ENCODE data around the gene CLIP4. TPM values are rescaled to one million over a fixed set of nuclear protein-coding genes. Genes with fewer than 3 reads are reported as not detected.

The CLIP4 gene
- total and polyA plus RNA-seq, 9 donors, result 20.7 to 64.7 (median 46.6) TPM

DNA sequence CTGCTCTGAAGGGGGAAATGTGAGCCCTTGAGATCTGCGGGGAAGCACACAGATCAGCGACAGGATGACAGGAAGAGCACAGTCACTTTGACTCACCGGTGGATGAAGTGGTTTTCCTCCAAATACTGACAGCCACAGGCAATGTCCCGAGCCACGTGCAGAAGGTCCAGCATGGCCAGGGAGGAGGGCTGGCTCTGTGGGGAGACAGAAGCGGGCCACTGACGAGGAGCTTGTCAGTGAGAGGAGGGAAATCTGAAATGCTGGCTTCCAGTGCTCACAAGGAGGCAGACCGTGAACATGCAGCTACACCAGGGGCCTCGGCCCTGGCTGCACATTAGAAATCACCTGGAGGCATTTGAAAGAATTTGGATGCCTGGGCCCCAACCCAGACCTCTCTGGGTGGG lies 98.7 kb downstream of the CLIP4 start:
- WGBS, 3 donors, result 40 to 51% (median 50%) methylated on average over 9 of the region's 9 CpGs
- intact Hi-C loops (cut with DNase I), result no loop called here
- no peaks in the 10 kb centered on the region for H3K4me1 ChIP-seq (ENCODE audit: insufficient read depth)
- no peaks in the 10 kb centered on the region for H3K36me3 ChIP-seq
- H3K27me3 ChIP-seq, result no peaks in the 10 kb centered on the region
- H3K4me3 ChIP-seq, result no peak overlapping the region
- no peak for TF ChIP-seq EP300 (IDR thresholded peaks at IDR 0.05)
- TF ChIP-seq POLR2A (IDR thresholded peaks at IDR 0.05), result no peak
- TF ChIP-seq, protein P1, sequence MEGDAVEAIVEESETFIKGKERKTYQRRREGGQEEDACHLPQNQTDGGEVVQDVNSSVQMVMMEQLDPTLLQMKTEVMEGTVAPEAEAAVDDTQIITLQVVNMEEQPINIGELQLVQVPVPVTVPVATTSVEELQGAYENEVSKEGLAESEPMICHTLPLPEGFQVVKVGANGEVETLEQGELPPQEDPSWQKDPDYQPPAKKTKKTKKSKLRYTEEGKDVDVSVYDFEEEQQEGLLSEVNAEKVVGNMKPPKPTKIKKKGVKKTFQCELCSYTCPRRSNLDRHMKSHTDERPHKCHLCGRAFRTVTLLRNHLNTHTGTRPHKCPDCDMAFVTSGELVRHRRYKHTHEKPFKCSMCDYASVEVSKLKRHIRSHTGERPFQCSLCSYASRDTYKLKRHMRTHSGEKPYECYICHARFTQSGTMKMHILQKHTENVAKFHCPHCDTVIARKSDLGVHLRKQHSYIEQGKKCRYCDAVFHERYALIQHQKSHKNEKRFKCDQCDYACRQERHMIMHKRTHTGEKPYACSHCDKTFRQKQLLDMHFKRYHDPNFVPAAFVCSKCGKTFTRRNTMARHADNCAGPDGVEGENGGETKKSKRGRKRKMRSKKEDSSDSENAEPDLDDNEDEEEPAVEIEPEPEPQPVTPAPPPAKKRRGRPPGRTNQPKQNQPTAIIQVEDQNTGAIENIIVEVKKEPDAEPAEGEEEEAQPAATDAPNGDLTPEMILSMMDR (IDR thresholded peaks at IDR 0.05), result no peak
- H3K9me3 ChIP-seq, result no peaks in the 10 kb centered on the region
- no peak overlapping the region for H3K27ac ChIP-seq
- no peak for DNase-seq

DNA sequence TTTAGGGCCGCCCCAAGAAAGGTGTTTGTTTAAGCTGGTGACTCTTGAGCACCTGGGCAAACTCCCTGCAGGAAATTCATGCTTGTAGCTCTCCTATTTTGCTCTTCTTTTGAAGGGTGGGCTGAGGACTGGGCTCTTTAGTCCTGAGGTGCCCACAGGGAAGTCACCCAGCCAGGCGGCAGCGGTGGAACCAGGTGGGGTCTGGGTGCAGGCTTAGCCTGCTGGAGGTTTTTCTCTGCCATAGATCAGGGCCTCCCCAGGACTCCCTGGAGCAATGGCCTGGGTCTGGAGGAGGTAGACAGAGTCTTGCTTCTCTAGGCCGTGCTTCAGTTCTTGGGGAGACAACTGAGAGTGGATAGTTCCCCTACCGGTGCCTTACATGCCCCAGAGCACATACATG lies 99.9 kb downstream of the CLIP4 start:
- Histone ChIP-seq H3K9me3 (no peaks in the 10 kb centered on the region), H3K27me3 (no peaks in the 10 kb centered on the region), H3K4me3 (no peak overlapping the region), H3K36me3 (no peaks in the 10 kb centered on the region), H3K27ac (no peak overlapping the region), H3K4me1 (ENCODE audit: insufficient read depth) (no peaks in the 10 kb centered on the region)
- intact Hi-C loops (cut with DNase I), result no loop called here
- TF ChIP-seq, protein P1 (IDR thresholded peaks at IDR 0.05), result no peak
- no peak for TF ChIP-seq EP300 (IDR thresholded peaks at IDR 0.05)
- TF ChIP-seq POLR2A (IDR thresholded peaks at IDR 0.05), result no peak
- WGBS, 3 donors, result 85 to 95% (median 90%) methylated on average over 5 of the region's 5 CpGs
- DNase-seq, result no peak

DNA sequence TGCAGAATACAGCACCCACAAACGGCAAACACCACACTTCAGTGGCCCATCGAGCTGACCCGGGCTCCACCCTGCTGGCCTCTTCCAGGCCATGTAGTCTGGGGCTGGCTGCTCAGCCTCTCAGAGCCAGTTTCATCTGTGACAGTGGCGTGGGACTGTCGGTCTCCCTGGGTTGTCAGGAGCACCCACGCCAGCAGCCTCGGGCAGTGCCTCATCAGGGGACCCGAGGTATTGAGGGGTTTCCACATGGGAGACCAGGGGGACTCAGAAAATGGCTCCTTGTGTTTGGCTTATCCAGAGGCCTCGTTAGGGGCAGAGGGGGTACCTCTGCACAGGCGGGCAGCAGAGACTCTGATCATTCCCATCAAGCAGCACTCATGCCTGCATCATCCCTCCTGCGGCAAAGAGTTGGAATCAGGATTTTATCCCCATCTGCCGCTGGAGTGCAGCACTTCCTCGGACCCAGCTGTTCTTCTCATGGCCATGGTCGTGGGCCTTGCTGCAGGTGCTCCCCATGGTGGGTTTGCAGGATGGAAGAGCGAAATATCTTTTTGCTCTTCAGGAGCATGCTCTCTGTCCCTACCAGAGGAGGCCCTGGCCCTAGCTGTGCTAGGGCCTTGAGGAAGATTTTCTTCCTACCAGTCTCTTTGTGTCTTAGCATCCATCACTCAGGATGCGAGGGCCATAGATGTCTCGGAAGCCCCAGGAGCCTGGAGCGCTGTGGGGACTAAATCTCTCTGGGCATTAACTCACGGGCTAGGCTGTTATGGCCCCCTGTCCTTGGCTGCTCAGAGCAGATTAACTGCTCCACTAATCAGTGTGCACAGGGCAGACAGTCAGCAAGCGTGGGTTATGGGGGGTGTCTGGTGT lies 100.8 kb downstream of the CLIP4 start:
- WGBS, 3 donors, result 66 to 84% (median 77%) methylated on average over 14 to 20 of the region's 20 CpGs
- H3K27ac ChIP-seq, result no peak overlapping the region
- no peak overlapping the region for H3K4me3 ChIP-seq
- TF ChIP-seq EP300 (IDR thresholded peaks at IDR 0.05) (no peak), POLR2A (IDR thresholded peaks at IDR 0.05) (no peak)
- TF ChIP-seq, protein P1 (IDR thresholded peaks at IDR 0.05), result no peak
- H3K36me3 ChIP-seq, result no peaks in the 10 kb centered on the region
- DNase-seq, result no peak
- no peaks in the 10 kb centered on the region for H3K9me3 ChIP-seq
- intact Hi-C loops (cut with DNase I), result no loop called here
- no peaks in the 10 kb centered on the region for H3K27me3 ChIP-seq
- H3K4me1 ChIP-seq (ENCODE audit: insufficient read depth), result no peaks in the 10 kb centered on the region

DNA sequence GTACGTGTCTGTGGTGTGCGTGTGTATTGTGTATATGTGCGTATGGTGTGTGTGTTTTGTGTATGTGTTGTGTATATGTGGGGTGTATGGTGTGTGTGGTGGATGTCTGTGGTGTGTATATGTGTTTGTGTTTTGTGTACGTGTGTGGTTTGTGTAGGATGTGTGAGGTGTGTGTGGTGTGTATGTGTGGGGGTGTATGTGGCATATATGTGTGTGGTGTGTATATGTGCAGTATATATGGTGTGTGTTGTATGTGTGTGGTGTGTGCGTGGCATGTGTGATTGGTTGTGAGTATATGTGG lies 101.3 kb downstream of the CLIP4 start:
- 80 to 82% (median 81%) methylated on average over 5 of the region's 5 CpGs for WGBS, 3 donors
- intact Hi-C loops (cut with DNase I), result no loop called here

More for the DNA sequence above, 101.3 kb downstream of the CLIP4 start:
- no peak for DNase-seq
- Histone ChIP-seq H3K4me3 (no peak overlapping the region), H3K4me1 (ENCODE audit: insufficient read depth) (no peaks in the 10 kb centered on the region), H3K9me3 (no peaks in the 10 kb centered on the region), H3K27ac (no peak overlapping the region), H3K36me3 (no peaks in the 10 kb centered on the region), H3K27me3 (no peaks in the 10 kb centered on the region)
- TF ChIP-seq, protein P1 (IDR thresholded peaks at IDR 0.05), result no peak
- TF ChIP-seq POLR2A (IDR thresholded peaks at IDR 0.05) (no peak), EP300 (IDR thresholded peaks at IDR 0.05) (no peak)

Data from ovary (tissue), 9 donors.